Measurements from ENCODE around the gene FRMD4A. TPM values are rescaled to one million over a fixed set of nuclear protein-coding genes. Genes with fewer than 3 reads are reported as not detected.

The FRMD4A gene
- total and polyA plus RNA-seq, 3 donors from 2014 or later, result 15.0 to 20.8 (median 18.7) TPM

GRCh38 chr10:14311206-14311957 lies 19.3 kb downstream of the FRMD4A start:
- Histone ChIP-seq H3K9me3 (no peaks in the 10 kb centered on the region), H3K4me3 (no peak overlapping the region), H3K27me3 (no peaks in the 10 kb centered on the region), H3K4me1 (no peaks in the 10 kb centered on the region), H3K36me3 (ENCODE audit: low read depth, missing control alignments) (no peaks in the 10 kb centered on the region), H3K27ac (no peak overlapping the region)
- no peak for DNase-seq
- no peak for TF ChIP-seq CTCF (IDR thresholded peaks at IDR 0.05)
- TF ChIP-seq POLR2A (IDR thresholded peaks at IDR 0.05), result no peak
- intact Hi-C loops (cut with DNase I; ENCODE audit: low total_unique reads), result no loop called here
- WGBS, 2 donors, result 84 to 86% methylated on average over 6 of the region's 6 CpGs

GRCh38 chr10:14309593-14309992 lies 21.1 kb downstream of the FRMD4A start:
- no peaks in the 10 kb centered on the region for H3K36me3 ChIP-seq (ENCODE audit: low read depth, missing control alignments)
- 59 to 61% methylated on average over 10 of the region's 10 CpGs for WGBS, 2 donors
- H3K9me3 ChIP-seq, result no peaks in the 10 kb centered on the region
- H3K27ac ChIP-seq, result no peak overlapping the region
- intact Hi-C loops (cut with DNase I; ENCODE audit: low total_unique reads), result no loop called here
- no peaks in the 10 kb centered on the region for H3K27me3 ChIP-seq
- no peak overlapping the region for H3K4me3 ChIP-seq
- no peak for TF ChIP-seq CTCF (IDR thresholded peaks at IDR 0.05)
- no peak for TF ChIP-seq POLR2A (IDR thresholded peaks at IDR 0.05)
- H3K4me1 ChIP-seq, result no peaks in the 10 kb centered on the region
- DNase-seq, result no peak

GRCh38 chr10:14306190-14306589 lies 24.5 kb downstream of the FRMD4A start:
- 27 to 28% methylated on average over 5 of the region's 5 CpGs for WGBS, 2 donors
- TF ChIP-seq CTCF (IDR thresholded peaks at IDR 0.05), result no peak
- no peak for TF ChIP-seq POLR2A (IDR thresholded peaks at IDR 0.05)
- Histone ChIP-seq H3K9me3 (no peaks in the 10 kb centered on the region), H3K27ac (no peak overlapping the region), H3K4me3 (no peak overlapping the region), H3K36me3 (ENCODE audit: low read depth, missing control alignments) (no peaks in the 10 kb centered on the region), H3K4me1 (no peaks in the 10 kb centered on the region), H3K27me3 (no peaks in the 10 kb centered on the region)
- no peak for DNase-seq
- intact Hi-C loops (cut with DNase I; ENCODE audit: low total_unique reads), result no loop called here

GRCh38 chr10:14304046-14304445 lies 26.7 kb downstream of the FRMD4A start:
- no peak for DNase-seq
- intact Hi-C loops (cut with DNase I; ENCODE audit: low total_unique reads), result no loop called here
- H3K27me3 ChIP-seq, result no peaks in the 10 kb centered on the region
- H3K9me3 ChIP-seq, result no peaks in the 10 kb centered on the region
- no peaks in the 10 kb centered on the region for H3K4me1 ChIP-seq
- no peak overlapping the region for H3K4me3 ChIP-seq
- no peak overlapping the region for H3K27ac ChIP-seq
- WGBS, 2 donors, result 89 to 90% methylated on average over 5 of the region's 5 CpGs
- TF ChIP-seq CTCF (IDR thresholded peaks at IDR 0.05) (no peak), POLR2A (IDR thresholded peaks at IDR 0.05) (no peak)
- H3K36me3 ChIP-seq (ENCODE audit: low read depth, missing control alignments), result no peaks in the 10 kb centered on the region

GRCh38 chr10:14302035-14302434 lies 28.7 kb downstream of the FRMD4A start:
- no peaks in the 10 kb centered on the region for H3K36me3 ChIP-seq (ENCODE audit: low read depth, missing control alignments)
- H3K9me3 ChIP-seq, result no peaks in the 10 kb centered on the region
- intact Hi-C loops (cut with DNase I; ENCODE audit: low total_unique reads), result no loop called here
- H3K27ac ChIP-seq, result no peak overlapping the region
- DNase-seq, result no peak
- TF ChIP-seq CTCF (IDR thresholded peaks at IDR 0.05) (peak in 1 of 3 experiments; percentile 15), POLR2A (IDR thresholded peaks at IDR 0.05) (no peak)
- H3K4me1 ChIP-seq, result no peaks in the 10 kb centered on the region
- H3K27me3 ChIP-seq, result no peaks in the 10 kb centered on the region
- WGBS, 2 donors, result 65 to 76% methylated on average over 2 of the region's 2 CpGs
- H3K4me3 ChIP-seq, result no peak overlapping the region

Data from testis (tissue), 3 donors.